ENCODE results near the gene RUNX2.

GRCh38 chr6:45661661-45662060 is 333.5 kb downstream of the RUNX2 start:
- TF ChIP-seq ZNF501 (tag by site-specific recombination; IDR thresholded peaks at IDR 0.05) (no peak), CTCF (tag by site-specific recombination; IDR thresholded peaks at IDR 0.05) (no peak), ZNF175 (tag by site-specific recombination; IDR thresholded peaks at IDR 0.05) (no peak), ZNF26 (tag by site-specific recombination; IDR thresholded peaks at IDR 0.05) (no peak), ZNF280D (tag by site-specific recombination; IDR thresholded peaks at IDR 0.05) (no peak)
